ENCODE results near the gene CEP76. TPM values are rescaled to one million over a fixed set of nuclear protein-coding genes. Genes with fewer than 3 reads are reported as not detected.
A peak's percentile ranks its signal among the peaks of the same experiment; 100 is the strongest.

CEP76 gene
- total RNA-seq, 1 donor from 2014 or later: 6.8 TPM

GRCh38 chr18:12640881-12641200 lies 61.7 kb downstream of the CEP76 start:
- Mint-ChIP-seq H3K4me1 (ENCODE audit: low read depth) (peaks cover 75% of the 10 kb centered on the region), H3K4me3 (ENCODE audit: unreplicated experiment) (peak overlapping the region; percentile 31), H3K9me3 (ENCODE audit: low read depth) (no peaks in the 10 kb centered on the region), H3K27ac (ENCODE audit: unreplicated experiment) (peak overlapping the region; percentile 91), H3K36me3 (ENCODE audit: low read depth) (no peaks in the 10 kb centered on the region), H3K27me3 (ENCODE audit: low read depth) (no peaks in the 10 kb centered on the region)
- TF ChIP-seq, protein P1, sequence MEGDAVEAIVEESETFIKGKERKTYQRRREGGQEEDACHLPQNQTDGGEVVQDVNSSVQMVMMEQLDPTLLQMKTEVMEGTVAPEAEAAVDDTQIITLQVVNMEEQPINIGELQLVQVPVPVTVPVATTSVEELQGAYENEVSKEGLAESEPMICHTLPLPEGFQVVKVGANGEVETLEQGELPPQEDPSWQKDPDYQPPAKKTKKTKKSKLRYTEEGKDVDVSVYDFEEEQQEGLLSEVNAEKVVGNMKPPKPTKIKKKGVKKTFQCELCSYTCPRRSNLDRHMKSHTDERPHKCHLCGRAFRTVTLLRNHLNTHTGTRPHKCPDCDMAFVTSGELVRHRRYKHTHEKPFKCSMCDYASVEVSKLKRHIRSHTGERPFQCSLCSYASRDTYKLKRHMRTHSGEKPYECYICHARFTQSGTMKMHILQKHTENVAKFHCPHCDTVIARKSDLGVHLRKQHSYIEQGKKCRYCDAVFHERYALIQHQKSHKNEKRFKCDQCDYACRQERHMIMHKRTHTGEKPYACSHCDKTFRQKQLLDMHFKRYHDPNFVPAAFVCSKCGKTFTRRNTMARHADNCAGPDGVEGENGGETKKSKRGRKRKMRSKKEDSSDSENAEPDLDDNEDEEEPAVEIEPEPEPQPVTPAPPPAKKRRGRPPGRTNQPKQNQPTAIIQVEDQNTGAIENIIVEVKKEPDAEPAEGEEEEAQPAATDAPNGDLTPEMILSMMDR (IDR thresholded peaks at IDR 0.05): peak; percentile 31
- DNase-seq (ENCODE audit: low spot score): no peak

DNA sequence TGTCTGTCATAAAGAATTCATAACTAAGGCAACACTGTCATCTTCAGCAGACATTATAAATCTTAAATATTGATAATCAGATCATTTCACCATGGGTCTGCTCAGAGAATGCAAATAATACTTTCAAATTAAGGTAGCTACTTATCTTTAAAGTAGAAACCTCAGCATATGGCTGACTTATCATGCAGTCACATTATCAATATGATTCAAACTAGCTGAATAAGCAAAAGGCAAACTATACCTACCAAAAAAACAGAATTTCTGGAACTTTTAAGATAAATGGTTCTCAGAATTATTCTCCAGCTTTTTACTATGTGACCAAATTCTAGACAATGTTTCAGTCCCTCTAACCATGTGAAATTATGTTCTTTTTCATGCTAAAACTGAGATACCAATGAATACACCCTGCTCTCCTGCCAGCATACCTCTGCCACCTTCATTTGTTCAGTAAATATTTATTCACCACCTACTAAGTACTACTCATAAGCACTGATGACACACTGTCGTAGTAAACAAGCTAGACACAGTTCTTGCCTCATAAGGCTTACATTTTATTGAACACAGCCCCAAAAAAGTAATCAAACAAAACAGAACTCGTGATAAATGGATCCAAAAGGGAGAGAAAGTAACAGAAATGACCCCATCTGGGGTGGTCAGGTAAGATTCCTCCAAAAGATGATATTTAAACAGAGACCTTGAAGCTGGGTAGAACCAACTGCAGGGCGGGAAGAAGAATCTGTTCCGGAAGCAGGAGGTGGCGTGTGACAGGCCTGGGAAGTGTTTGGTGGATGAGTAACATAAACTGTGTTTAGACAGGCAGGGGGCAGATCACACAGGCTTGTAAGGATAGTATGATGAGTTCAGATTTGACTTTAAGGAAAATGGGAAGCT lies 62.3 kb downstream of the CEP76 start:
- Mint-ChIP-seq H3K9me3 (ENCODE audit: low read depth) (no peaks in the 10 kb centered on the region), H3K27me3 (ENCODE audit: low read depth) (no peaks in the 10 kb centered on the region), H3K4me3 (ENCODE audit: unreplicated experiment) (peak overlapping the region; percentile 31), H3K4me1 (ENCODE audit: low read depth) (peaks cover 69% of the 10 kb centered on the region), H3K27ac (ENCODE audit: unreplicated experiment) (peak overlapping the region; percentile 91), H3K36me3 (ENCODE audit: low read depth) (no peaks in the 10 kb centered on the region)
- TF ChIP-seq, protein P1 (IDR thresholded peaks at IDR 0.05): peak; percentile 60
- DNase-seq (ENCODE audit: low spot score): no peak

DNA sequence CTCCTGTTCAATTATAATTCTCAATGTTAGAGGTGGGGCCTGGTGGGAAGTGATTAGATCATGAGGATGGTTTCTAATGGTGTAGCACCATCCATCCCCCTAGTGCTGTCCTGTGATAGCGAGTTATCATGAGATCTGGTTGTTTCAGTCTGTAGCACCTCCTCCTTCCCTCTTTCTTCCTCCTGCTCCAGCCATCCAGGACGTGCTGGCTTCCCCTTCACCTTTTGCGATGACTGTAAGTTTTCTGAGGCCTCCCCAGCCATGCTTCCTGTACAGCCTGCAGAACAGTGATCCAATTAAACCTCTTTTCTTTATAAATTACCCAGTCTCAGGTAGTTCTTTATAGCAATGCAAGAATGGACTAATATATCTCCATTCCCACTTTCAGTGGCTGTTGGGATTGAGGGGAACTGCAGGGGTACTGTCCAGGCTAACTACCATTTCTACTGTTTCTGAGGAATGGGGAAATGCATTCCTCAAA lies 63.8 kb downstream of the CEP76 start:
- Mint-ChIP-seq H3K36me3 (ENCODE audit: low read depth) (no peaks in the 10 kb centered on the region), H3K9me3 (ENCODE audit: low read depth) (no peaks in the 10 kb centered on the region), H3K27me3 (ENCODE audit: low read depth) (no peaks in the 10 kb centered on the region), H3K4me1 (ENCODE audit: low read depth) (peaks cover 55% of the 10 kb centered on the region), H3K4me3 (ENCODE audit: unreplicated experiment) (no peak overlapping the region), H3K27ac (ENCODE audit: unreplicated experiment) (peak overlapping the region; percentile 67)
- TF ChIP-seq, protein P1 (IDR thresholded peaks at IDR 0.05): no peak
- DNase-seq (ENCODE audit: low spot score): no peak

DNA sequence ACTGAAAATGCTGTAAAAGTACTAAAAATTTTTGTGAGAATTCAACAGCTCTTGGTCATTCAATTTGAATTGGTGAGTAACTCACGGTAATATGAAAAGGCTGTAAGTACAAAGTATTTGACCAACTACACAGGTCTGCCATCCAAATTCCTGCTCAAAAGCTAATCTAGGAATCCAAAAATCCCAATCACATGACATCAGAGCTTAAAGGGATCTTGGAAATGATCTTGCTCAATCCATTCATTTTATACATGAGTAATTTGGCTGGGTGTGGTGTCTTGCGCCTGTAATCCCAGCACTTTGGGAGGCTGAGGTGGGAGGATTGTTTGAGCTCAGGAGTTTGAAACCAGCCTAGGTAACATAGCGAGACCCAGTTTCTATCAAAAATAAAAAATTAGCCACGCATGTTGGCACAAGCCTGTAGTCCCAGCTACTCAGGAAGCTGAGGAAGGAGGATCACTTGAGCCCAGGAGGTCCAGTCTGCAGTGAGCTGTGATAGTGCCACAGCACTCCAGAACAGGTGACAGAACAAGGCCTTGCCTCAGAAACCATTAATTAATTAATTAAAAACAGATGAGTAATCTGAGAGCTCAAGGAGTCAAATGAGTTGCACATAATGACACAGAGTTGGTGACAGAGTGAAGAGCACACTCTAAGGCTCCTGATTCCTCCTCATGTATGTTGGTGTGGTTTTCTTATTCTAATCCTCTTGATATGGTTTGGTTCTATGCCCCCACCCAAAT lies 64.5 kb downstream of the CEP76 start:
- no peak for DNase-seq (ENCODE audit: low spot score)
- Mint-ChIP-seq H3K4me1 (ENCODE audit: low read depth) (peaks cover 49% of the 10 kb centered on the region), H3K36me3 (ENCODE audit: low read depth) (no peaks in the 10 kb centered on the region), H3K4me3 (ENCODE audit: unreplicated experiment) (no peak overlapping the region), H3K9me3 (ENCODE audit: low read depth) (no peaks in the 10 kb centered on the region), H3K27me3 (ENCODE audit: low read depth) (no peaks in the 10 kb centered on the region), H3K27ac (ENCODE audit: unreplicated experiment) (peak overlapping the region; percentile 87)
- TF ChIP-seq, protein P1 (IDR thresholded peaks at IDR 0.05): no peak

DNA sequence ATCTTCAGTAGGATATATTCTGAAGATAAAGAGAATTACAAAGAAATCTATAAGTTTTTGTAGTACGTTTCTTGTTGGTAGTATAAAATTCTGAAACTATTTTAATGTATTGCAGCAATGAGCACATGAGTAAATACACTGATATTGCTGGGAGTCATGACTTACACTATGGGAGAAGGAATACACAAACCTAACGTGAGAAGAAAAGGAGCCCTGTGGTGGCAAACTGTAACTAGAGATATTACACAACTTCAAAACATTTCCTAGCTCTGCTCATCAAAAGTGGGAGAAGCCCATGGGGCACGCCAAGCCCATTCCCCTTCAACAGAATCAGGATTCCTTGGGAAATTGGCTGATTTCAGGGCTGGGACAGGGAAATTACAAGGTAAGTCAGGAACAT lies 65.1 kb downstream of the CEP76 start:
- TF ChIP-seq, protein P1 (IDR thresholded peaks at IDR 0.05): no peak
- no peaks in the 10 kb centered on the region for H3K9me3 Mint-ChIP-seq (ENCODE audit: low read depth)
- H3K4me1 Mint-ChIP-seq (ENCODE audit: low read depth): peaks cover 46% of the 10 kb centered on the region
- no peaks in the 10 kb centered on the region for H3K27me3 Mint-ChIP-seq (ENCODE audit: low read depth)
- DNase-seq (ENCODE audit: low spot score): no peak
- peak overlapping the region; percentile 94 for H3K27ac Mint-ChIP-seq (ENCODE audit: unreplicated experiment)
- peaks cover under 1% of the 10 kb centered on the region for H3K36me3 Mint-ChIP-seq (ENCODE audit: low read depth)
- H3K4me3 Mint-ChIP-seq (ENCODE audit: unreplicated experiment): no peak overlapping the region

All from chondrocyte (in vitro differentiated cells).